Caco-2 (cell line): ENCODE data around the gene PLIN4. TPM values are rescaled to one million over a fixed set of nuclear protein-coding genes. Genes with fewer than 3 reads are reported as not detected.
A peak's percentile ranks its signal among the peaks of the same experiment; 100 is the strongest.

Experiments used
- BruUV-seq: library from RNA; stranded (reverse); fragments of 400-500 nt; replicated peaks from 2 replicates; lab custom pipeline; 2021; lab: Mats Ljungman, UMichigan
- CTCF ChIA-PET: fragments of 300-600 bp; sonication (Branson Sonifier 250); formaldehyde crosslinking; loops from one replicate; lab custom pipeline; 2022; ENCODE audit warnings: antibody characterized with exemption; lab: Charles Lee
- POLR2A ChIA-PET: fragments of 300-600 bp; sonication (Branson Sonifier 250); formaldehyde crosslinking; loops from one replicate; lab custom pipeline; 2022; ENCODE audit warnings: antibody characterized with exemption; lab: Charles Lee
- DNase-seq, 2 experiments: peaks; one replicate each; pipeline versions ENCODE4 v3.0.0 to v3.0.0-alpha.2; 2020 to 2022
- H3K27me3 ChIP-seq: replicated peaks from 2 replicates; pipeline ENCODE4 v1.6.0; 2011; ENCODE audit warnings: low read length; ENCODE audit not compliant: control insufficient read depth, insufficient read depth
- H3K36me3 ChIP-seq: 2 replicates; pipeline ENCODE4 v1.5.1; 2011; ENCODE audit warnings: low read length; ENCODE audit not compliant: control insufficient read depth, insufficient read depth
- H3K4me1 ChIP-seq: fragments of 250-450 bp; sonication (Bioruptor Pico); 2 replicates; pipeline ENCODE4 v1.5.1; 2020; ENCODE audit warnings: mild to moderate bottlenecking
- H3K4me3 ChIP-seq: 2 replicates; pipeline ENCODE4 v1.5.1; 2011; ENCODE audit warnings: low read depth, mild to moderate bottlenecking, control low read depth, low read length
- H3K9me3 ChIP-seq: fragments of 250-450 bp; sonication (Bioruptor Pico); 2 replicates; pipeline ENCODE4 v1.5.1; 2020; ENCODE audit warnings: mild to moderate bottlenecking, moderate library complexity
- H3K27ac Mint-ChIP-seq: one replicate; pipeline ENCODE4 v1.8.0; 2022; ENCODE audit warnings: mixed read lengths; ENCODE audit not compliant: unreplicated experiment
- H3K27me3 Mint-ChIP-seq: one replicate; pipeline ENCODE4 v1.8.0; 2022; ENCODE audit warnings: mixed read lengths; ENCODE audit not compliant: insufficient read depth, unreplicated experiment
- H3K36me3 Mint-ChIP-seq: one replicate; pipeline ENCODE4 v1.8.0; 2022; ENCODE audit warnings: mild to moderate bottlenecking, mixed read lengths; ENCODE audit not compliant: insufficient read depth, unreplicated experiment
- H3K4me1 Mint-ChIP-seq: one replicate; pipeline ENCODE4 v1.8.0; 2022; ENCODE audit warnings: low read depth, mixed read lengths; ENCODE audit not compliant: unreplicated experiment
- H3K4me3 Mint-ChIP-seq: one replicate; pipeline ENCODE4 v1.8.0; 2022; ENCODE audit warnings: mild to moderate bottlenecking, moderate library complexity, mixed read lengths; ENCODE audit not compliant: unreplicated experiment
- H3K9me3 Mint-ChIP-seq: one replicate; pipeline ENCODE4 v1.8.0; 2022; ENCODE audit warnings: mixed read lengths; ENCODE audit not compliant: unreplicated experiment
- CTCF ChIP-seq, 2 experiments: fragments of 200-600 bp in 1 of 2; IDR thresholded peaks; 1 replicate in 1 of 2; 2 replicates in 1 of 2; pipeline versions ENCODE4 v1.5.1 to v1.8.0; 2011 to 2022; ENCODE audit warnings: antibody characterized with exemption in 1 of 2, control low read depth in 1 of 2, inconsistent platforms in 1 of 2, low read depth in 1 of 2, low read length in 1 of 2, mild to moderate bottlenecking in 1 of 2, moderate library complexity in 1 of 2; ENCODE audit not compliant: insufficient read depth in 1 of 2, severe bottlenecking in 1 of 2, unreplicated experiment in 1 of 2
- intact Hi-C: fragments of 100-400 bp; cut with micrococcal nuclease; formaldehyde crosslinking; loops from one replicate; pipeline ENCODE4 v1.10.0; 2022; ENCODE audit not compliant: unreplicated experiment
- total RNA-seq: library from RNA; stranded (reverse); gene quantifications from 2 replicates; pipeline ENCODE4 v1.2.3, GENCODE V29; 2022

PLIN4 gene
- total RNA-seq, 1 experiment from 2014 or later, result 0.09 TPM

- no TSS peak for BruUV-seq
- CTCF ChIA-PET, result no interaction called here
Observed at GRCh38 chr19:4510435-4511255, 7.6 kb downstream of the PLIN4 start.

GRCh38 chr19:4508698-4509097 is 9.6 kb downstream of the PLIN4 start:
- H3K27ac Mint-ChIP-seq, result peak overlapping the region; percentile 32
- H3K36me3 ChIP-seq, result no peaks in the 10 kb centered on the region
- H3K4me3 ChIP-seq, result no peak overlapping the region
- no peaks in the 10 kb centered on the region for H3K9me3 Mint-ChIP-seq
- H3K27me3 ChIP-seq, result no peaks in the 10 kb centered on the region
- intact Hi-C loops, result no loop called here
- ChIA-PET POLR2A (no interaction called here), CTCF (interaction anchor here (1.2 kb wide), 1 partner anchor 125 kb away, joined by 3 read pairs; no protein-coding TSS in a partner anchor)
- H3K4me3 Mint-ChIP-seq, result no peak overlapping the region
- peaks cover 41% of the 10 kb centered on the region for H3K36me3 Mint-ChIP-seq
- H3K9me3 ChIP-seq, result no peaks in the 10 kb centered on the region
- no peaks in the 10 kb centered on the region for H3K4me1 ChIP-seq
- H3K27me3 Mint-ChIP-seq, result no peaks in the 10 kb centered on the region
- BruUV-seq, result no TSS peak
- H3K4me1 Mint-ChIP-seq, result no peaks in the 10 kb centered on the region
- no peak for TF ChIP-seq CTCF (IDR thresholded peaks at IDR 0.05; ENCODE audit: insufficient read depth in 1 of 2, low read depth in 1 of 2, low read length in 1 of 2, severe bottlenecking in 1 of 2, unreplicated experiment in 1 of 2)
- DNase-seq, result no peak

More at GRCh38 chr19:4510435-4511255, 7.6 kb downstream of the PLIN4 start:
- no peak for TF ChIP-seq CTCF (IDR thresholded peaks at IDR 0.05; ENCODE audit: insufficient read depth in 1 of 2, low read depth in 1 of 2, low read length in 1 of 2, severe bottlenecking in 1 of 2, unreplicated experiment in 1 of 2)
- Mint-ChIP-seq H3K9me3 (no peaks in the 10 kb centered on the region), H3K4me1 (no peaks in the 10 kb centered on the region), H3K36me3 (peaks cover 27% of the 10 kb centered on the region), H3K27ac (no peak overlapping the region), H3K27me3 (no peaks in the 10 kb centered on the region), H3K4me3 (no peak overlapping the region)
- intact Hi-C loops, result no loop called here
- Histone ChIP-seq H3K36me3 (no peaks in the 10 kb centered on the region), H3K27me3 (no peaks in the 10 kb centered on the region), H3K9me3 (no peaks in the 10 kb centered on the region), H3K4me3 (no peak overlapping the region), H3K4me1 (no peaks in the 10 kb centered on the region)
- POLR2A ChIA-PET, result no interaction called here
- no peak for DNase-seq

GRCh38 chr19:4507804-4508203 is 10.5 kb downstream of the PLIN4 start:
- no peaks in the 10 kb centered on the region for H3K9me3 ChIP-seq
- intact Hi-C loops, result no loop called here
- CTCF ChIA-PET, result interaction anchor here (1.2 kb wide), 1 partner anchor 126 kb away, joined by 3 read pairs; no protein-coding TSS in a partner anchor
- Mint-ChIP-seq H3K4me3 (no peak overlapping the region), H3K27me3 (no peaks in the 10 kb centered on the region), H3K27ac (no peak overlapping the region), H3K9me3 (no peaks in the 10 kb centered on the region), H3K4me1 (no peaks in the 10 kb centered on the region), H3K36me3 (peaks cover 41% of the 10 kb centered on the region)
- no peak for DNase-seq
- H3K27me3 ChIP-seq, result no peaks in the 10 kb centered on the region
- POLR2A ChIA-PET, result no interaction called here
- no TSS peak for BruUV-seq
- H3K4me3 ChIP-seq, result no peak overlapping the region
- no peaks in the 10 kb centered on the region for H3K36me3 ChIP-seq
- H3K4me1 ChIP-seq, result no peaks in the 10 kb centered on the region
- TF ChIP-seq CTCF (IDR thresholded peaks at IDR 0.05; ENCODE audit: insufficient read depth in 1 of 2, low read depth in 1 of 2, low read length in 1 of 2, severe bottlenecking in 1 of 2, unreplicated experiment in 1 of 2), result no peak
